Measurements from ENCODE around the gene PLD4.
A peak's percentile ranks its signal among the peaks of the same experiment; 100 is the strongest.

Gene PLD4

DNA sequence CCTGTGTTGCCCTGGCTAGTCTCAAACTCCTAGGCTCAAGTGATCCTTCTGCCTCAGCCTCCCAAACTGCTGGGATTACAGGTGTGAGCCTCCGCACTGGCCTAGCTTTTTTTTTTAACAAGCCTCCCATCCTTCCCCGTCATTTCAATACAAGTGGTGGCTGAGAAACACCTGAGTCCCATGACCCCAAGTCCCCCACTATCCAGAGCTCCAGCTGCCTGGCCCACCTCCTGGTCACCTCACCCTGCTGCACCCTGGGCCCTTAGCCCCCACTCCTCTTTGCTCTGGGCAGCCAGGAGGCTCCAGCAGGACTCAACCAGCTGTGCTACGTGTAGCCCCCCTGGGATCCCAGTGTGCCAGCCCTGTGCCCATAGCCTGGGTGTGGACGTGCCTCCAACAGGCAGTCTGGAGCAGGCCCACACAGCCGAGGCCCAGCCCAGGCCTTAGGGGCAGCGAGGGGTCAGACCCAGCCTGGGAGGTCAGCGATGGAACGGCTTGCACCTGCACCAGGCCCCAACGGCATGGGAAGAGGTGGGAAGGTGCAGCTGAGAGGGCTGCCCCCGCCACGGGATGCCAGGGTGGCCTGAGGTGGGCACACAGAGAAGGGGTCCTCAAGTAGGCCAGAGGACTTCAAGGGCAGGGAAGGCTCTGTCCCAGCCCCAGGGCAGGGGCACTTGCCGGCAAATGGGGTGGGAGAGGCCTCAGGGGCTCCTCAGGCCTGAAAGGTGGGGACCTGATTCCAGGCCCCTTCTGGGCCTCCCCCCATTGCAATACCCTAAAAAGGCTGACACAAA is 47.0 kb downstream of the PLD4 start:
- no peak for DNase-seq (ENCODE audit: low read depth)
- TF ChIP-seq, protein P1, sequence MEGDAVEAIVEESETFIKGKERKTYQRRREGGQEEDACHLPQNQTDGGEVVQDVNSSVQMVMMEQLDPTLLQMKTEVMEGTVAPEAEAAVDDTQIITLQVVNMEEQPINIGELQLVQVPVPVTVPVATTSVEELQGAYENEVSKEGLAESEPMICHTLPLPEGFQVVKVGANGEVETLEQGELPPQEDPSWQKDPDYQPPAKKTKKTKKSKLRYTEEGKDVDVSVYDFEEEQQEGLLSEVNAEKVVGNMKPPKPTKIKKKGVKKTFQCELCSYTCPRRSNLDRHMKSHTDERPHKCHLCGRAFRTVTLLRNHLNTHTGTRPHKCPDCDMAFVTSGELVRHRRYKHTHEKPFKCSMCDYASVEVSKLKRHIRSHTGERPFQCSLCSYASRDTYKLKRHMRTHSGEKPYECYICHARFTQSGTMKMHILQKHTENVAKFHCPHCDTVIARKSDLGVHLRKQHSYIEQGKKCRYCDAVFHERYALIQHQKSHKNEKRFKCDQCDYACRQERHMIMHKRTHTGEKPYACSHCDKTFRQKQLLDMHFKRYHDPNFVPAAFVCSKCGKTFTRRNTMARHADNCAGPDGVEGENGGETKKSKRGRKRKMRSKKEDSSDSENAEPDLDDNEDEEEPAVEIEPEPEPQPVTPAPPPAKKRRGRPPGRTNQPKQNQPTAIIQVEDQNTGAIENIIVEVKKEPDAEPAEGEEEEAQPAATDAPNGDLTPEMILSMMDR (conservative IDR thresholded peaks at IDR 0.05; ENCODE audit: control insufficient read depth, insufficient read depth, low read depth, low read length), result no peak
- no peak overlapping the region for H3K4me3 ChIP-seq (ENCODE audit: control insufficient read depth, low read depth, low read length)

DNA sequence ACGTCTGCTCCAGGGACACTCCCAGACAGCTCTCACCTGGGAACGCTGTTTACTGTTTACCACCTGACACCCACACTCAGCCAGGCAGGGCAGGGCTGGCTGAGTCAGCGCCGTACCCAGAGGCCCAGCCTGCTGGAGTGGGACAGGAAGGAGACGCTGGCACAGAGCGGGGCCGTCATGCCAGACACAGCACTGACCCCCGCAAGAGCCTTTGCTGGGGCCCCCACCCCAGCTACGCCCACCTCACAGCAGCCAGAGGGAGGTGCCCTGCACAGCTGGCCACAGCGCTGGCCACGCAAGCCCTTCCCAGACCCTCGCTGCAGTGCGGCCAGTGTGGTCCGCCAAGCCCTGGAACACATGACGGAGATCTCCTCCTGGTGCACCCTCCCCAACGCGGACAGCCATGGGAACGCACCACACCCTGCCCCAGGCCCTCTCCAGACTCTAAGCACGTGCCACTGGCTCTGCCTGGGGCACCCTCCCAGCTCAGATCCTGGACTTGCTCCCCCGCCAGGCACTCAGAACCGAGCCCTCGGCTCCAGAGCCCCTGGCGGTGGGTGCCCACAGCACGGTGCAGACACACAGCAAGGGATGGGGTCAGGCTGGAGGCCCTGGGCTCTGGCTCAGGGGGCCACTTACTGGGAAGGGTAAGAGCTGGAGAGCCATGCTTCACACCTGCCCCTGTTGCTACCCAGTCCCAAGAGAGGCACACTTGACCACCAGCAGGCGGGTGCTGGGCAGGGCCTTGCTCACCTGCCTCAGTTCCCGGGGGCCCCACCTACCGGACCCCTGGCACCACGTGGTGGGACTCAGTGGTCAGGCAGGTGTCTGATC is 47.8 kb downstream of the PLD4 start:
- no peak overlapping the region for H3K4me3 ChIP-seq (ENCODE audit: control insufficient read depth, low read depth, low read length)
- peak; percentile 74 for DNase-seq (ENCODE audit: low read depth)
- TF ChIP-seq, protein P1 (conservative IDR thresholded peaks at IDR 0.05; ENCODE audit: control insufficient read depth, insufficient read depth, low read depth, low read length), result no peak

DNA sequence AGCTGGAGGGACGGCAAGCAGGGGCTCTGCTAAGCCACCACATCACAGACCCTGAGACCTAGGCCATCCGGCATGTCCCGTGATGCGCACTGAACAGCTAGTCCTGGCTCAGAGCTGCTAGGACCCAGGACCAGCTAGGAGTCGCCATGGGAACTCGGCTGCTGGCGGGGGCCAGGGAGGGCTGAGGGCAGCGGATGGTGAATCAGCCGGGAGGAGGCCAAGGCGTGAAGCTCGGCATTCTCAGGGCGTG is 48.4 kb downstream of the PLD4 start:
- peak; percentile 95 for DNase-seq (ENCODE audit: low read depth)
- TF ChIP-seq, protein P1 (conservative IDR thresholded peaks at IDR 0.05; ENCODE audit: control insufficient read depth, insufficient read depth, low read depth, low read length), result no peak
- H3K4me3 ChIP-seq (ENCODE audit: control insufficient read depth, low read depth, low read length), result no peak overlapping the region

DNA sequence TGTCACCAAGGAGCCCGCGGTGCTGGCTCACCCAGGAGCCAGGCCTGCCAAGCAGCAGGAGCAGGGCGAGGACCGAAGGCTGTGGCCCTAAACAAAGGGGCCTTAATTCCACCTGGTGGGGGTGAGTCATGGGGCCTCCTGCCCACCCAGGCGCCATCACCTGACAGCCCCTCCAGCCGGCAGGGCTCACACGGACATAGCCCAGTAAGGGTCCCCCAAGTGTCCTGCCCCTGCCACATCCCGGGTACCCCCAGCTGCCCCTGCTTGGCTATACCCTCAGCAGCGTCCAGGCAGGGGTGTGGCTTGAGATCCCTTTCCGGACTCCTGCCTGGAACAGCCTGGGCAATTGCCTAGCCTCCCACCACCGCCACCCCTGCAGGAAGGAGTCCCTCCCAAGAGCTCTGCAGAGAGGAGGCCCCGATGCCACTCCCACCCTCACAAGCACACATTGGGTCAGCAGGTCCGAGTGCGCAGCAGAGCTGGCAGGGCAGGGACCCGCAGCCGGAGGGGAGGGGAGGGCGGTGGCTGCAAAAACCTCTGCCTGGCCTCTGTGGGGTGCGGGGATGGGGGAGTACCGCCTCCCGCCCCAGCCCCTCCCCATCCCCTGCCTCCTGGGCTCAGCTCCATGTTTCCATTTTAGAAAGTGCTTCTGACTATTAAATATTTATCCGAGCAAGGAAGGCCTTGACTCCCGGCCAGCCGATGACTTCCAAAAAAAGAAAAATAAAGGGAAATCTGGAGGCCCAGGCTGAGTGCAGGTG is 48.9 kb downstream of the PLD4 start:
- peak; percentile 78 for DNase-seq (ENCODE audit: low read depth)
- H3K4me3 ChIP-seq (ENCODE audit: control insufficient read depth, low read depth, low read length), result peak overlapping the region; percentile 16
- TF ChIP-seq, protein P1 (conservative IDR thresholded peaks at IDR 0.05; ENCODE audit: control insufficient read depth, insufficient read depth, low read depth, low read length), result no peak

DNA sequence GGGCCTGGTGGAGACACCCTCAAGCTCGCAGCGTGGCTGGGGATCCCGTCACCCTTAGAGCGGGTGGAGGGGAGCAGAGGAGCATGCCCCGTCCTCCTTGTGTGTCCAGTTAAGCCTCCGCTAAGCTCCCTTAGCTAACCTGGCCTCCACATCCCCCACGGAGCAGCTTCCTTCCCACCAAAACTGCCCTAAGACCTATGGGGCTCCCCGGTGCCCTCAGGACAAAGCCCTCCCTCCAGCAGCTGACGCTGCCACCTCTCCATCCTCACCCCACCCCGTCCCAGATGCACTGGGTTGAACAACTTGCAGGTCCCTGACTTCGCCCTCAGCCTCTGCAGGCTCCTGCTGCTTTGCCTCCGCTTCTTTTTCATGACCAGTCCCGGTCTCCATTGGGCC is 49.5 kb downstream of the PLD4 start:
- TF ChIP-seq, protein P1 (conservative IDR thresholded peaks at IDR 0.05; ENCODE audit: control insufficient read depth, insufficient read depth, low read depth, low read length), result no peak
- DNase-seq (ENCODE audit: low read depth), result no peak
- no peak overlapping the region for H3K4me3 ChIP-seq (ENCODE audit: control insufficient read depth, low read depth, low read length)

DNA sequence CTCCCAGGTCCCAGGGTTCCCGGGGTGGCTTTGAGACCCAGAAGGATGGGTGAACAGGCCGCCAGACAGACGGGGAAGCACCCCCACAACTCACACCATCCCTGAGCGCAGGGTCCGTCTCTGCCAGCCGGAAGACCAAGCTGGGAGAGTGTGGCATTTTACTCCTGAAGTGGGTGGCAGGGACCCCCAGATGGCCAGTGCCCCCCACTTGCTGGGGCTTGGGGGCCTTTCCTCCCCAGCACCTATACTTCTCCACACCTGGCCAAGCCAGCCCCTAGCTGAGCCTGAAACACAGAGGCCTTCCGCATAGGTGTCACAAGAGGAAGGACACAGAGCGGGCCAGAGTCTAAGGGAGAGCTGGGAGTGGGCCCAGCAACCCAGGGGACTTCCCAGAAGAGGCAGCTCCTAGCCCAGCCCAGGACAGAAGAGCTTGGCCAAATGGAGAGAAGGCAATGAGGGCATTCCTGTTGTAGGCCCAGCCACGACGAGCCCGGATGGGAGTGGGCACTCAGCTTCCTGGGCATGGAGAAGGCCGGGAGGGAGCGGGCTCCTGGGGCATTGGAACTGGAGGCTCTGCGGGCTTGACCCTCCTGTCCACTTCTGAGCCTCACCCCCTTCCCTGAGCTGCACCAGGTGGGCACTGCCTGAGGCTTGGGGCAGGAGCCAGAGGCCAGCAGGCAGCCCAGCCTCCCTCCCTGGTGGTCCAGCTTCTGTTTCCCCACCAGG is 50.1 kb downstream of the PLD4 start:
- TF ChIP-seq, protein P1 (conservative IDR thresholded peaks at IDR 0.05; ENCODE audit: control insufficient read depth, insufficient read depth, low read depth, low read length), result no peak
- DNase-seq (ENCODE audit: low read depth), result no peak
- H3K4me3 ChIP-seq (ENCODE audit: control insufficient read depth, low read depth, low read length), result no peak overlapping the region
